ENCODE data around the gene DOCK10.
"Not testable (repeated sequence)": the region's sequence is repeated elsewhere in the genome, so short reads cannot be mapped to it uniquely, and the experiment has no call there.

DOCK10 gene

DNA sequence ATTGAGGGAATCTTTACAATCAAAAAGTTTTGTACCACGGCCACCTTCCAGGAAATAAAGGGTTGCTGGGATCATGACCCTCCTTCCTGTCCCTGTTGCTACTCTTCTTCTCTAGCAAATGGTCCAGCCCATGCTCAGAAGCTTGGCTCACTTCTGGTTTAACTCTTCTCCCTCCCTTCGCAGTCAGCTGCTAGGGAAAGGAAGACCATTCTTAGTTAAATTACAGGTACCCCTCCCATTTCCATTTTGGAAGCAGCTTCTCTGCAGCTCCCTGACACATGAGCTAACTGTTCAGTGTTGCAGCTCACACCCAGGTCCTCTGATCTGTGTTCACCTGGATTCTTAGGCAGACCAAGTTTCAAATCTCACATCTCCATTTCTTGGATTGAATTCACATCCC is 100.3 kb downstream of the DOCK10 start:
- DNase-seq, result no peak

GRCh38 chr2:224940618-224941017 is 101.7 kb downstream of the DOCK10 start:
- DNase-seq, result no peak

DNA sequence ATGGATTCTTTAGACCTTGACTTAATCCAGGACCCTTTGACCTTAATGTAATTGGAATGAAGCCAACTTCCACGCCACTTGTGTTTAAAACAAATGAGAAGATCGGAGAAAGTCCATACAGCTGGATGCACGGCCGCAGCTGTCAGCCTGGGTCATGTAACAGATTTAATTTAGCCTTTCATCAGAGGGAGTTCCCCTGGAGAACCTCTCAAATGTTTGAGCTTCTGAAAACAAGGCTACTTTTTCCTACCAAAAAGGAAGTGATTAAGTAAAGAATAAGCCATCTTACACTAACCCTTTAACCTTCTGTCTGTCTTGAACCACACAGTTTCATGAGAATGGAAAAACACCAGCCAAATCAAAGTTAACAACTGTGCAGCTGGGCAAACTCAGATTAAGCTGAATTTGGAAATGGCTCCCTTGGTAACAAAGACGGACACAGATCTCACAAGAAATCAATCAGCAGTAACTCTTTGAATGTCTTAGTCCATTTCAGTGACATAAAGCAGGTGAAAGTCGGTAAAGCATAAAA is 103.6 kb downstream of the DOCK10 start:
- no peak for DNase-seq

- DNase-seq, result no peak
These were observed 104.4 kb downstream of the DOCK10 start for GRCh38 chr2:224937887-224938286.

GRCh38 chr2:224934526-224935188 is 107.6 kb downstream of the DOCK10 start:
- no peak for DNase-seq

GRCh38 chr2:224933431-224933830 is 108.8 kb downstream of the DOCK10 start:
- DNase-seq, result no peak

GRCh38 chr2:224932522-224932921 is 109.7 kb downstream of the DOCK10 start:
- DNase-seq, result no peak

DNA sequence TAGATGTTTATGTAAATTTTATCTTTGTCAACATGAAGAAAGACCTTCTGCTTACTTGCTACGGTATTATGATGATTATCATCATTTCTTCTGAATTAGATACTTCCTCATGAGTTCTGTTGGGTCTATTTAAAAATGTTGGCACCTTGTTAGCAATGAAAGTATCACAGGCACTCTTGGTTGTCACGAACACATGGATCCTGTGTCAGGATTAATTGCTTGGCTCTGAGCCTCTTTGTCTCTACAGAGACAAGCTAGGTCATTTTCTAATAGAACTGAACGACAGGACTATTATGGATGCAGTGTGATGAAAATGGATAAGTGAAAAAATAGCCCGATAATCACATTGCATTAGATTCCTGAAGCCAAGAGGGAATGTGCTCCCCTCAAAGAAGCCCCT is 110.3 kb downstream of the DOCK10 start:
- no peak for DNase-seq

DNA sequence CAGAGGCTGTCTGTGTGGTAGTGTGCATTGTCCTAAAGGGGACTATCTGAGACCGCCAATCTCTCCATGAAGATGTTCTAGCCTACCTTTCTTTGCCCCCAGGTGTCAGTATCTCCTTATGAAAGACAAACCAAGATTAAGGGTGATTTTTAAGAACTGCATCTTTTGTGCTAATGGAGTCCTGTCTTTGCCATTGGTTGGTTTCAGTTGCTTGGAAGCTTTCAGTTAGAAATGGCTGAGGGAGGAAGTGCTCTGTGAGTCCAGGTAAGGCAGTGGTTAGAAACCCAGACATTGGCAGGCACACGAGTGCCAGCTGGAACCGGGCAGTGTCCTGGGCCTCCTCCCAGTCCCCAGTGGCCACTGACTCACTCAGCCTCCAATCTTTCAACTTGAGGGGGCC is 111.3 kb downstream of the DOCK10 start:
- no peak for DNase-seq

GRCh38 chr2:224930124-224930523 is 112.1 kb downstream of the DOCK10 start:
- no peak for DNase-seq

- DNase-seq, result no peak
These were observed 112.8 kb downstream of the DOCK10 start for GRCh38 chr2:224929512-224929911.

- no peak for DNase-seq
These were observed 114.6 kb downstream of the DOCK10 start for GRCh38 chr2:224927646-224928173.

GRCh38 chr2:224927011-224927410 is 115.3 kb downstream of the DOCK10 start:
- no peak for DNase-seq

DNA sequence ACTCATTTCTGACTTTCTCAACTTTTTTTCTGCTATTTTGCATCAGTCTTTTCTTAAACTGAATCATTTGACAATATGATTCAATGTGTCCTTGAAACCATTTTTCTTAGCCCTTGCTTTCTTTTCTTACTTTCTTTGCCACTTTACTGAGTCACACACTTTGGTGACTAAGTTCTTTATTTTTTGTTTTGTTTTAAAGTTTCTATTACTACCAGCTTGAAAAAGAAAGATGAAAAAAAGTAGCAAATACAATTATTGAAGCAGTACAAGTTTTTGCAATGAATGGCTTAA is 116.5 kb downstream of the DOCK10 start:
- DNase-seq, result no peak

GRCh38 chr2:224925061-224925809 is 117.0 kb downstream of the DOCK10 start:
- no peak for DNase-seq

- DNase-seq, result no peak
These were observed 117.6 kb downstream of the DOCK10 start for GRCh38 chr2:224924631-224925030.

- no peak for DNase-seq
These were observed 120.0 kb downstream of the DOCK10 start for GRCh38 chr2:224922142-224922727.

- no peak for DNase-seq
These were observed 122.7 kb downstream of the DOCK10 start for GRCh38 chr2:224919472-224920110.

DNA sequence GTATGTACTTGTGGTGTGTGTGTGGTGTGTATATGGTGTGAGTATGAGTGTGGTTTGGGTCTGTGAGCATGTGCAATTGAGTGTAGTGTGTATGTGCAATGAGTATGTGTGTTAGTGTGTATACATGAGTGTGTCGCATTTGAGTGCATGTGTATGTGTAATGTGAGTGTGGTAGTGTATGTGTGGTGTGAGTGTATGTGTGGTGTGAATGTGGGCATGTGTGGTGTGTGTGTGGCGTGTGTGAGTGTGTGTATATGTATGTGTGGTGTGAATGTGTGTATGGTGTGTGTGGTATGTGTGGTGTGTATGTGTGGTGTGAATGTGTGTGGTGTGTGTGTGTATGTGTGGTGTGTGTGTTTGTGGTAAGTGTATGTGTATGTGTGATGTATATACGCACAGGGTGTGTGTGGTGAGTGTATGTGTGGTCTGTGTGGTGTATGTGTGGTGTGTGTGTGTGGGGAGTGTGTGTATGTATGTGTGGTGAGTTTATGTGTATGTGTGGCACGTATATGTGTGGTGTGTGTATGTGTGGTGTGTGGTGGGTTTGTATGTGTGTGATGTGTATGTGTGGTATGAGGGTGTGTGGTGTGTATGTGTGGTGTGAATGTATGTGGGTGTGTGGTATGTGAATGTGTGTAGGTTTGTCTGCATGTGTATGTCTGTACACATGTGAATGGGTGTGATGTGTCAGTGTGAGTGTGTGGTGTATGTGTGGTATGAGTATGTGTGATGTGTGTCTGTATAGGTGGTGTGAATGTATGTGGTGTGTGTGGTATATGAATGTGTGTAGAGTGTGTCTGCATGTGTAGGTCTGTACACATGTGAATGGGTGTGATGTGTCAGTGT is 123.4 kb downstream of the DOCK10 start:
- DNase-seq, result no peak

DNA sequence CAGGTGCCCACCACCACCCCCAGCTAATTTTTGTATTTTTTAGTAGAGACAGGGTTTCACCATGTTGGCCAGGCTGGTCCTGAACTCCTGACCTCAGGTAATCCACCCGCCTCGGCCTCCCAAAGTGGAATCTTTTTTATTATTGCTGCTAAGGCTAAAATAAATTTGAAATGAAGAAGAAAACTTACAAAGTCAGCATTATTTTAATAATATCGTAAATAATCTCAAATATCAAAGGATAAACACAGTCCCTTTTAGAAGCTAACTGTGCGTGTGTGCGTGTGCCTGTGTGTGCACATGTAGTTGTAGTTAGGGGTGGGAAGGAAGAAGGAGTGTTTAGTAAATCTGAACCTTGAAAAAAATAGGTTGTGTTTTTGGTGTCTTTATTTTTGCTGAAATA is 125.0 kb downstream of the DOCK10 start:
- not testable (repeated sequence) for DNase-seq

- no peak for DNase-seq
These were observed 127.1 kb downstream of the DOCK10 start for GRCh38 chr2:224915136-224915535.

GRCh38 chr2:224910574-224910925 is 131.7 kb downstream of the DOCK10 start:
- no peak for DNase-seq
